HG02798 (cell line): ENCODE measurements around the gene AGBL1.

Source experiments
- ATAC-seq: cut with Tn5 transposase; IDR thresholded peaks from one replicate; pipeline ENCODE4 v1.9.1; 2021; ENCODE audit warnings: mild to moderate bottlenecking; ENCODE audit not compliant: unreplicated experiment, poor library complexity

The AGBL1 gene

DNA sequence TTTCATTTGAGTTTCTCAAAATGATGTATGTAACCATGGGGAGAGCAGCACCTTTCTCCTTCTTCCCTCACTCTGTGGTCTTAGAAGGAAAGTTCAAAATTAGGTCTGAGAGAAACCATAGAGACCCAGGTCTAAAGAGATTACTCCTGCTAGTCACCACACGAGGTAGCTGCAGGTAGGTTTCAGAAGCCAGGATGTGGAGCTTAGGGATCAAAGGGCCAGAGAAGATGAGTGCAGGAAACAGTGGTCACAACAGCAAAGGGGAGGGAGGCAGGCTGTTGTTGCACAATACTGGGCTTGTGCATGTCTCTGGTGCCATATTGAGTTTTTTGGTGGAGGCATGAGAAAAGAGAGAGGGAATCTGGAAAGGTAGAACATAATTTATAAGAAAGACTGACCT, 583.6 kb downstream of the AGBL1 start:
- no peak for ATAC-seq

DNA sequence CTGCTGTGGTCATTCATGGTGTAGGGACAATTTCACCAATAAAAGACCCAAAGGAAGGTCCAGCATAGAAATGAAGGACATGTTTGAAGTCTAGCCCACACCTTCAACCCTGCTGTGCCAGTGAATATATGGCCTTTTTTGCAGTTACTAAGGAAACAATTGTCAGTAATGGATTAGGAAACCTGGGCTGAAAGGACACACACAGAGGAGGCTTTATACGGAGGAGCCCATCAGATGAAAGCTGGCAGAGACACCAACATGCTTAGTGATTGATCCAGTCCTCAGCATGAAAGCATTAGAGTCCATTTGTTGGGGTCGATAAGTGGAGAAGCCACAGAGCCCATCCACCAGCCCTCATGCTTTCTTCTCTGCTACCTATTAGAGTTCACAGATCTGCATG, 584.3 kb downstream of the AGBL1 start:
- ATAC-seq = no peak

DNA sequence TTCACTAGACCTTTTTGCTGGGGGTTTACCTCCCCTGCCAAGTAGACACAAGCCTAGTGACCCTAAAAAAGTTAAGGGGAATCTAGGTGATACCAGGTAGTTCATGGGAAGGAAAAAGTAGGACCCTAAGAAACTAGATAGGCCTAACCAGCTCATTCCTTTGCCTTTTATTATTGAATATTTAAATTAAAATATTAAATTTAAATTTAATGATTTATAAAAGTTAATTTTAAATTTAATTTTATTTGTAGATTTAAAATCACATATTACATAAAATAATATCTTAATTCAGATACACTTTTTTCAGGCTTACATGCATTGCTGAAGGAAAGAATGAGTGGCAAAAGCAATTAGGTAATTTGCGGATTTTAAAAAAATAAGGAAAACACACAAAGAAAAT, 584.9 kb downstream of the AGBL1 start:
- ATAC-seq = no peak

DNA sequence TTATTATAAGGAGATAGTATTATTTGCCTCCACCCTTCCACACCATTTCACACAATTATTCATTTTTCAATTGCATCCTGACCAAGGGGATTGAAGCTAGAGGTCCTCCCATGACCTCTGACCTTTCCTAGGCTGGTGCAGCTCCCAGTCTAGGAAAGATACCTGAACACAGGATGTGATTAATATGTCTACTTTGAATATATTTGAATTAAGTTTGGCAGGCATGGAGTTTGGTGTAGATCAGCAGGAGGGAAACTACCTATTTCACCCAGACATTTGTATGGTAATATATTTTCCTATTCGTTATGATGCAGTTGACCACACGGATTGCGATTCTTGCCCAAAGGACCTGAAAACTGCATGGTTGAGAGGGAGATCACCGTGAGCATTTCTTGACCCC, 596.3 kb downstream of the AGBL1 start:
- ATAC-seq = no peak

DNA sequence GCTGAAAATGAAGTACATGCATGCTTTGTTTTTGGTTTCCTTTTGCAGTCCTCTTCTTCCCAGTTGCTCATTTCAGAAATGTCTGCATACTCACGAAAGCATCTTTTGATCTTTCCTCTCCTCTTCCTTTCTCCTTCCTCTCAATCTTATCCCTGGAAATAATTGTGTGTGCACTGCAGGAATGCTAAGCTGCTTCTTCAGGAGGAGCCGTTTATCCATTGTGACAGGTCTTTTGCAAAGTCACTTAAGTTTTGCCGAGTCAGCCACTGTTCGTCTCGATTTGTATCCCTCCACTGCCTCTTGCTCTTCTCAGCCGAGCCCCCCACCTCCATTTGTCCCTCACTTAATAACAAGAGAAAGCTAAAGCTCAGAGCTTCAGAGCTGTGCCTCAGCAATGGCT, 597.6 kb downstream of the AGBL1 start:
- no peak for ATAC-seq

DNA sequence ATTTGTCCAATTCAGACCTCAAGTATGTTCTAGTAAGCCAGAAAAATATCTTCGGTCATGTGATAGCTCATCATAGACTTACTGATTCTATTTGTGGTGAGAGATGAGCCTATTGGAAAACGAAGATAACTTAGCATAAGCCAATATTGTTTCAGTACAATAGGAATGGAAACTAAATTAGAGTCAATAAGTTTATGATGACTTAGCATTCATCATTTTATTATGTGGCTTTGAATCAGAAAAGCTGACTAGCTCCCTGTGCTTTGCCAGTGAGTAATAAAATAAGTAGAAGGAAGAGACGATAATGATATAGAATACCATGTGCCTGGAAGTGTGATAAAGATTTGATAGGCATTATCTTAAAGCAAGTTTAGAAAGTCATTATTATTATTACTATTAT, 605.6 kb downstream of the AGBL1 start:
- ATAC-seq = no peak

DNA sequence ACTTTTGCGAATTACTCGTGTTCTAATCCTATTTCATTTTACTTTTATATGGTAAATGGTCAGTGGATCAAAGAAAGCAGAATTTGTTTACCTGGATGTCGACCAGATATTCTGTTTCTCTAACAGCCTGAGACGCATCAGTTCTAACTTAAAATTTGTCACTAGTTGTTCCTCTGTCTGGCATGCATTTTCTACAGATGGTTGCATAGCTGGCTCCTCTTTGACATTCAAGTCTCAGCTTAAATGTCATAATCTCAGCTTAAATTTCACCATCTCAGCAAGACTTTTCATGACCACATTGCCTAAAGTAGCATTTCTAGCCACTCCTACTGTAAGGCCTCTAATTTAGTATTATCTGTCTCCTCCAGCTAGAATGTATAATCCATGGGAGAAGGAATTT, 609.3 kb downstream of the AGBL1 start:
- no peak for ATAC-seq

DNA sequence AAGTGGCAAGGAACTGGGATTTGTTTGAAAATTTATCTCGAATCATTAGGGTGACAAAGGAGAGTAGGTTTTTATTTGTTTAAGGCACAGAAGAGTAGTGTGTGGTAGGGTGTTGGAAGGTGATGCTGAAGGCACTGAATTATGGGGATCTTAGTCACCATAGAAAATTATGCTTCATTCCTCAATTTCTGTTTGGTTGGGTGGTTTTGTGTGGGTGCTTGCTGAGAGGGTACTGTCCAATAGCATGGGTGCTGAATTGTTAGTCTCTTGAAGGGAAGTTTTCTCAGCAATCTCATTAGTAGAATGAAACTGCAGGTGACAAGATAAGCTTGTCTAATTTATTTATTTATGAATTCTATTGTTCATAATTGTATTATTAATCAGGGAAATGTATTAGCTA, 610.9 kb downstream of the AGBL1 start:
- ATAC-seq = no peak

DNA sequence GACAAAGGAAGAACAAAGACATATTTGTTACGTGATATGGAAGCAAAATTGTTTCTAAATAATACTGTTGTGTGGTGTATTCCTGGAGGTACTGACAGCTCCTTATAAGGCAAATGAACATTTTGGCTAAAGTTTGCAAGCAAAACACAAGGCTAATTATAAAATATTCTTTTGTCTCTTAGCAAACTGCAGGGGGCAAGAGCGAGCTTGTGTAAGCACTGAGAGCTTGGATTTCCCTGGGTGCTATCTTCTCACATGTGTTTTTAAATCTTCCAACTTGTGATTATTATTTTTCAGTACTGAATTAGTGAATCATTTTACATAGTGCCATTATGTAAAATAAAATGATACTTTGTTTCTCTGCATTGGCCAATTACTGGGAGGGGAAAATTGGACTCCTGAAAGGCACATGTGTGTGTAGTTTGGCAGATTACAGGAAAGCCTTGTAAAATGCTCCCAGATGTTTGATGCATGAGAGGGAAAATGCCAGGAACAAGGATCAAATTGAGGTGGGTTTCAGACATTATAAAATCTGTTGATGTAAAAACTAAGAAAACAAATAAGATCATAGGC, 611.5 kb downstream of the AGBL1 start:
- ATAC-seq = no peak

DNA sequence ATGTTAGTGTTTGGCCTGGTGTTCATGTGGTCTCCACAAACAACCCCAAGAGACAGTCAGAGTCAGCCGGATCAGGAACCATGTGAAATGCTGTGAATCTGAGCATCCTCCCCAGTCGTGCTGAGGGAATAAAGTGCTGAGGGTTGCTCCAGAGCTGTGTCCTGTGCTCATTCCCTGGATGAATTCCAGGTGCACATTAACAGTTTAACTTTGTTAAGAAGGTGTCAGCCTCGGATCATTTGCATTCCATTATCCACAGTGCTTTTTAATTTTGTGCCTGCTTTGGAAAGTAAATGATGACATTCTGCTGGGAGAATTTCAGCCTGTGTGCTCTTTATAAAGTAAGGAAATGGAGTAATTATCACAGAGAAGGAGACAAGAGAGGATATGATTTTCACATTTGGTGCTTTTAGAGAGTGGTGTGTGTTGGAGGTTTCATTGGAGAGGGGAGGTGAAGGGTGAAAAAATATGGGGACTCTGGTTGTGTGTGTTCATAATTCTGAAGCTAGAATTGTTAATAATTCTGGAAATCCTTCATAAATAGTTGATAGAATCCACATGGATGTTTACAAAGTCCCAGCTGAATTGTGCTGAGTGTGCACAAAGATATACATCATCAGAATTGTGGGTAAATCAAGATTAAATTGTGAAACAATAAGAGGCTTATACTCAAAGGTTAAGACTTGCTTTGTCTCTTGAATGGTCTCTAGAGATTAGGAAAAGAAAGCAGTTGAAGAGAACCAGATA, 621.4 kb downstream of the AGBL1 start:
- ATAC-seq = no peak

DNA sequence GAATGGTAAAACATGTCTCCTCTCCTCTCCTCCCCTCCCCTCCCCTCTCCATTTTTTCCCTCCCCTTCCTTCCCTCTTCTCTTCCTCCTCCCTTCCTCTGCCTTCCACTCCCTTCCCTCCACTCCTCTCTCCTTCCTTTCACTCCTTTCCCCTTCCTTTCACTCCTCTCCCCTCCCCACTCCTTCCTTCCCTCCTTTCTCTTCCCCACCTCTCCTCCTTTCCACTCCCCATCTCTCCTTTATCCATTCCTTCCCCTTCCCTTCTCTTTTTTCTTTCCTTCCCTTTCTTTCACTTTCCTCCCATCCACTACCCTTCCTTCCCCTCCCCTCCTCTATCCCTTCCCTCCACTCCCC, 621.9 kb downstream of the AGBL1 start:
- ATAC-seq = no peak

DNA sequence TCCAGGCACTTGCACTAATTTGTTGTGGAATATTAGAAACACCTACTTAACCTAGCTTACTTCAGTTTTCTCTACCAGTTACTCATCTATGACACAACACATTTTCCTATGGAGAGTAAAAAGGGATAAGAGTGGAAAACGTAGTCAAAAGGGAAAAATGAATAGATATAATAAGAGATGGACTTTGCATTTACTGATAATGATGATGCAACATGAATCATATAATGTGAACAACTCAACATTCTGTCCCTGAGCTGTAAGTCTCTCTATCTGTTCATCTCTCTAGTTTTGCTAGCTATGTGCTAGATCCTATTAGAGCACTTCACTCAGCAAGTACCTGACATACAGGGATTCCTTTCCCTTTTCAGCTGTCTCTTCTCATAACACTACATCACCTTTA, 627.1 kb downstream of the AGBL1 start:
- ATAC-seq = no peak

DNA sequence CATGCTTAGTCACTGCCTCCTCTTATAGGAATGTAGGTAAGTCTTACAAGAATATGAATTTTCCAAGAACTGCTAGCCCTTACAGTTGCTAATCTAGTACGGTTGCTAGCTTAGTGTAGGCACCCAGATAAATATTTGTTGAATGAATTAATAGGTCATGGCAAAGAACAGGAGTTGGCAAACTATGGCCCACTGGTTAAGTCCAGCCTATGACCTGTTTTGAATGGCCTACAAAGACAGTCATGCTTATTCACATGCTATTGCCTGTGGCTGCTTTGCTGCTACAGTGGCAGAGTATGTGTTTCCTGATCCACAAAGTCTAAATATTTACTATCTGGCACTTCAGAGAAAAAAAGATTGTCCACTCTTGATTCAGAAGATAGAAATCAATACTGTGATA, 631.8 kb downstream of the AGBL1 start:
- no peak for ATAC-seq

DNA sequence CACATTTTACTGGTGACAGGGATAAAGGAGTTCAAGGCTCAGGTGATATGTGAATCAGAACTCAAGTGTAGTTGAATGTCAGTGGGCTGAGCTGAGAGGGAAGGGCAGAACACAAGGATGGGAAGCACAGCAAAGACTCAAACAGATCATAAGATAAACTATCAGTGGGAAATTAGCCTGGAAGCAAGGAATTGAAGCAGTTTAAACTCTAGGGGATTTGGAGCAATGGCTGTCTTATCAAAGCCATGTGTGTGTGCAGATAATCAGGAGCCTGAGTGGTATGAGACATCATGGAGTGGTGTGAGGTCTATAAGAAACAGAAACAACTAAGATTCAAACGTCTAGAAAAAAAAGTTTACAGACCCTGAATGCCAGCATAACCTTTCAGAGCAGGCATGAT, 634.6 kb downstream of the AGBL1 start:
- no peak for ATAC-seq

DNA sequence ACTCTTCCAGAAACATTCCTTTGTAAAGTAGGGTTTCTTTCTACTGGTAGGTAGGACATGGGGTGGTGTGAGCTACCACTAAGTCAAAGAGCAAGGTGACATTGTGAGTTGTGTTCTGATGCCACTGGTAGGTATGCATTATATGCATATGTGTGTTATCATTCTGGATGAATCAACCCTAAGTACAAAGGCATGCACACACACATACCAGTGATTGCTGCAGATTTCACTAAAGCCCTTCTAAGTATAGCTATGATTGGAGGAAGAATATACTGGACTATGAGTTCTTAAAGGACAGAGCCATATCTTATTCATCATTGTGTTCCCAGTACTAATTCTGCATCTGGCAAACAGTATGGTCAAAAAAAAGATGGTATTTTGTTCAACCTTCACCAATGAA, 646.0 kb downstream of the AGBL1 start:
- ATAC-seq = no peak

DNA sequence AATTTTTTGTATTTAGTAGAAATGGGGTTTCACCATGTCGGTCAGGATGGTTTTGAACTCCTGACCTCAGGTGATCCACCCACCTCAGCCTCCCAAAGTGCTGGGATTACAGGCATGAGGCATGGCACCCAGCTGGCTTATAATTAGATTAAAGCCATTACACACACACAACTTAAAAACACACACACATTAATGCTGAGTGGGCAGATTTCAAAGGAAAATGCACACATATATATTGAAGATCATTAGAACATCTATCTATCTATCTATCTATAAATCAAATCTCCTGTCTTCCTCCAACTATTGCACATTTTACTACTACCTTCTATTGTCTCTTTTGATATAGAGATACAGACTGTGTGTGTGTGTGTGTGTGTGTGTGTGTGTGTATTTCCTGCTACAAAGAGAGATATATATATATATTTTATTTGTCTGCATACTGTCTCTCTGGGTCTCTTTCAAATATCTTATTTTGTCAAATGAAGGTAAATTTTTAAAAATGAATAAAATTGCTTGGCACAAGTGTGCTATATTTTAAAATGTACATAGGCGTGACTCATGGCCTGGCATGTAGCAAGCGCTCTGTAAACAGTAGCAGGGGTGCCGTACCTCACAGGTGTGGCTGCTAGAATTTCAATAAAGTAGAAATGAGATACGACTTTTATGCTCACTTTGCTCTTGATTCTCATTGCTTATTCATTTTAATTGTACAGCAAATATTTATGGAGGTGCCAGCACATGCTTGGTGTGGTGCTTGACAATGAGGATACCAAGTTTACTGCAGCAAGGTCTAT, 655.8 kb downstream of the AGBL1 start:
- no peak for ATAC-seq

DNA sequence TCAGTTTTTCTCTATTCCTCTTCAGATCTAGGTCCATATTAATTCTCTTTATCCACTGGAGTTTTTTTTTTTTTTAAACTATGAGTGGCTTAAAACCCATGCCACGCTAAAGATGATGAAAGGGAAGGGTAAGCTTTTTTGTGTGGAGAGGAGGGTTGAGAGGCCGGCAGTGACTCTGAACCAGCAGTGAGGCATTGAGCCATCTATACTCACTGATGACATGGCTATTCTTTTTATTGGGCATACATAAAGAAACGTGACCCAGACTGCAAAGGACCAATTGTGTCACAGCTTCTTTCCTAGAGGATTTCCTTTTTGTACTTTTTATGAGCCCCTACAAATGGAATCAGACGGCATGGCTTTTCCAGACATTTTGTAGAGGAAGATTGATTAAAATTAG, 662.2 kb downstream of the AGBL1 start:
- no peak for ATAC-seq

DNA sequence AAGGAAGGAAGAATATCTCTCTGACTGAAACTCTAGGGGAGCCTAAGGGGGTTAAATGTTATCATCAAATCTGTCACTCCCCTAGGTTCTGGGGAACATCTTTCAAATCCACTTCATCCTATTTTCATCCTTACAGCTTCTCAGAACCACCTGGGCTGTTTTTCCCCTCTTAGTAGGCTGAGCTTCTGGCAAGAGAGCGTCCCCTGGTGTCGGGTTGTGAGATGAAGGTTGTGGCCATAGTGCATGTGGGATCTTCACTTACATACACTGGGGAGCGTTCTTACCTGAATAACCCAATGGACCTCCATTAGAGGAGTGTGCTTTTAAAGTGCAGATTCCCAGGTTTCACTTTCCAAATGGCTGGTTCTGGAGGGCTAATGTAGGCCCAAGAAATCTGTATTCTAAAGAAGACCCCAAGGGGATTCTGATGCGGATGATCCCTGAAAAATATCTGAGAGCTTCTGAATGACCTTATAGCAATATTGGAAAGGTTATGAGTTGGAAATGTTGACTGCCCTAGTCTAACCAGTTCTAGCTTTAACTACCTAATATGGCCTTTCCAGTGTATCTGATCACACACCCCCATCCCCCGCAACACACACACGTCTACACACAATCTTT, 663.7 kb downstream of the AGBL1 start:
- no peak for ATAC-seq

DNA sequence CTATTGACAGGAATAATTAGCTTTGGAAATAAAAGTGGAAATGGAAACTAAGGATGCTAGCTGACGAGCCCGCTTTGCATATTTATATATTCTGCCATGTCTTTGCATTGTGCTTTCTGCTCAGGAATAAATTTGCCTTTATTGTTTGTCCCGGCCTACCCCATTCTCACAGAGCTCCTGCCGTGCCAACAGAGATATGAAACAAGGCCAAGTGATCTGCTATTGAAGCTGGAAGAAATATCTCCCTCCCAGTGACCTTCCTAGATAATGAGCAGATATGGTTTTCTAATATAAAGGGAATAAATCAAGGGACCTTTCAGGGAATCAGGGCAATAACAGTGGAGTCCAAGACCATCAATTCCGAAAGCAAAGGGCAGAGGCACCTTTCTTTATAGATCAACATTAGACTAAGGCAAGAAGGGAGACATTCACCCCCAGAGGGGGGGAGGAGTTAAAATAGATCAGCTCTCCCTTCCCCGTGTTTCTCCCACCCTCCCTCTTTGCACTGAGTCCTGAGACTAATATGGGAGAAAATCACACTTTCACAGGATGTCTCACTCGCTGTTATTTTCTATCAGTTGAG, 664.6 kb downstream of the AGBL1 start:
- ATAC-seq = no peak

DNA sequence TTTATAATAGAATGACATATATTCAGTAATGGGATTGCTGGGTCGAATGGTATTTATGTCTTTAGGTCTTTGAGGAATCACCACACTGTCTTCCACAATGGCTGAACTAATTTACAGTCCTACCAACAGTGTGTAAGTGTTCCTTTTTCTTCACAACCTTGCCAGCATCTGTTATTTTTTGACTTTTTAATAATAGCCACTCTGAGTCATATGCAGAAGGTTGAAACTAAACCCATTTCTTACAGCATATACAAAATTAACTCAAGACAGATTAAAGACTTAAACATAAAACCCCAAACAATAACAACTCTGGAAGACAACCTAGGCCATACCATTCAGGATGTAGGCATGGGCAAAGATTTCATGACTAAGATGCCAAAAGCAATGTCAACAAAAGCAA, 671.4 kb downstream of the AGBL1 start:
- no peak for ATAC-seq

DNA sequence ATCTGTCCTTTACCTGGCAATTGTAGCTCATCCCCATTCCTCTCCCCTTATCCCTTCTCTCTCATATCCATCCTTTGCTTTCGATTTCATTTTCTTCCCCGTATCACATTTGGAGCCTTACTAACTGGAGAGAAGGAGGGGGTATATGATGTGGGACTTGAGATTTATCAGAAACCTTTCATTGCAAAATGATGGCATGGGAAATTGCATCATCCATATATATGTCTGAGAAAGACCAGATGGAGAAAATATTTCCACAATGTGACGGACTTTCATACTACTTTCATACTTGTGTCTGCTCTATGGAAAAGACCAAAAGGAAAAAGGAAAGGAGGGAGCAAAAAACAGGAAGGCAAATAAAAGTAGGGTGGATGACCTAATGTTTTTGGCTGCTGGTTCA, 675.2 kb downstream of the AGBL1 start:
- no peak for ATAC-seq
